HG02943 (cell line): ENCODE data around the gene LRRC1.

Experiments
- ATAC-seq: cut with Tn5 transposase; IDR thresholded peaks from one replicate; pipeline ENCODE4 v1.9.1; 2021; ENCODE audit warnings: mild to moderate bottlenecking, low read depth, moderate library complexity; ENCODE audit not compliant: unreplicated experiment

LRRC1 gene

DNA sequence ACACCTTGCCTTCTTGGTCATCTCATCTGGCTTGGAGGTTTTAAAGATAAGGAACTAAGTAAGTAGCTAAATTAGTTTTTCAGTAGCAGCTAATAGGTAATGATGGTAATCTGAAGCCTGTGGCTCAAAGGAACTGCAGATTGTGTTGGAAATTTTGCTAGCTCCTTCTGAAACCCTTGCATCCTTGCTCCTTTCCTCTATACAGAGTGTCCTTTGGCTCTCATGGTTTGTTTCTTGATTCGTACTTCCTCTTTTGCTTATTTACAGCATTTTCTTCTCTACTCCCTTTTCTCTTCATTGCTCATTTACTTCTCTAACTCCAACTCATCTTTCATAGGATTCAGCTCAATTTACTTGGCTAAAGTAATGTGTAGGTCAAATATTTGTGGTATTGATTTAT is 19.0 kb downstream of the LRRC1 start:
- ATAC-seq: no peak

- no peak for ATAC-seq
Measured at GRCh38 chr6:53814353-53814752, 19.5 kb downstream of the LRRC1 start.

DNA sequence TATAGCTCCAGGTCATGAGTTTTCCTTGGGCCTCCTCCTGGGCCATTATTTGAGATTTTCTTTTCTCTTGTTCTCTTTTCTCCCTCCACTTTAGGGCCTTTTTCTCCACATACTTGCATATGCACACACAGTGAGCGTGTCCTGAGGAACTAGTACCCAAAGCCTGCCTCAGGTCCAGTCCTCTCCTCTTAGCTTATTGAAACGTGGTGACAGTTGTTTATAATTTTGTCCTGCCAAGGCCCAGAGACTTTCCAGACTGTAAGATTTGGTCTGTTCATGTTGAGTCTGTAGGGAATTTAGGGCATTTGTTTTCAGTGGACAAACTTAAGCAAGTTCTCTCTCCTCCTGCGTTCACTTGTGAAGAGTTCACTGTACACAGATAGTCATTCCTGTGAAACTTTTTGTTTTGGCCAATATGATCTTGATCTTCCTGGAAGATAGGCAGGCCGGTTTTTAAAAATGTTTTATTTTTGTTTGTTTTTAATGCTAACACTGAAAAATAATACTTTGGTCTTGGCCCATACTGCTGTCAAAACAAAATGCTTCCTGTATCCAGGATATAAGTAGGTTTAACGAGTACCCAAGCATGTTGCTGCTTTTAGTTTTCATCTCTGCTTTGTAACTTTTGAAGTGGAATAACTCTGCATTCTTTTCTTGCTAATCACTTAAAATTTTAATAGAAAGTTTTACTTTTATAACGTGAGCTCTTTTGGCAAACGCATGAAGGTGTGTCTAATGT is 20.7 kb downstream of the LRRC1 start:
- ATAC-seq: no peak

GRCh38 chr6:53818858-53819609 is 24.2 kb downstream of the LRRC1 start:
- ATAC-seq: no peak

DNA sequence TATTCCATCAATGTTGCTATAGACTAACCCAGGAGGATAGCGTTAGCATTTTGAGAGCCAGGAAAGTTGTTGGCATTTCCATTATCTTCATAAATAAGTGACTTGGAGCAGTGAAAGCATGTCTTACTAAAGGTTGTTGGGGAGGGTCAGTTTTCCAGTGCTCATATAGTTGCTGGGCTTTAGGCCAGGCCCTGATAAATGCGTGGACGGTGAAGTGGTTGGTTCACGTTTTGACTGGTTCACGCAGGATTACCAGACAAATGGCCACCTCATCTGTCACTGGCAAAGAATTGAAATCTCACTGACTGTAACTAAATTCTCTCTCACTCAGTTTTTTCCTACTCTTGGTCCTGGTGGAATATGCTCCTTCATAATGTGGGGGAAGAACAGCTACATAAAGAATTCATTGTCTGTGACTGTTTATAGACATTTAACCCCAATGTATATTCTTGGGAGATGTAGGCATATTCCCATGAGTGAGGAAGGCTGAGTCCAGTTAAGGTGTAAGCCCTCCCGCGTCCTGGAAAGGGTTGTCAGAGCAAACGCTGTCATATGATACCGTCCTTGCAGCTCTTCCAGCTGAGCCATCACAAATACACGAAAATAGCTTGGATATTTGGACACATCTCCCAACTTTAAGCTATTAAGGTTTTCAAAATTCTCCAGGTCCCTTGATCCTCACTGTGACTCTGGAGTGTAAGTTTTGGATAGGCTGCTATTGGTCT is 27.8 kb downstream of the LRRC1 start:
- no peak for ATAC-seq

DNA sequence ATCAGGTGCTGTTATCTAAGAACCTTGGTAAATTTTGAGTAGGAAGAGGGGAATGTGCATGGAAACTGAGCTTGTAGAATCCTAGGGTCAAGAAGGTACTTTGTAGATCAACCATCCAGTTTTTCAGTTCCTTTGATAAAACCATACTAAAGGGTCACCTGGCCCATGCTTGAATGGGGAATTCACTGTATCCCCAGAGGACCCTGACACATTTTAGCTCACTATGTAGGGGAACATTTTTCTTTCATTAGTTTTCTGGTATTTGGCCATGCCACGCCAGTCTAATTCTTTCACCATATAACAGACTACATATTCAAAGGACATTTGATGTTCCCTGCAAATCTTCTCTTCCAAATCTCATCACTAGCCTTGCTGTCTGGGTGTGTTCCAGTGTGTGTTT is 29.9 kb downstream of the LRRC1 start:
- no peak for ATAC-seq

DNA sequence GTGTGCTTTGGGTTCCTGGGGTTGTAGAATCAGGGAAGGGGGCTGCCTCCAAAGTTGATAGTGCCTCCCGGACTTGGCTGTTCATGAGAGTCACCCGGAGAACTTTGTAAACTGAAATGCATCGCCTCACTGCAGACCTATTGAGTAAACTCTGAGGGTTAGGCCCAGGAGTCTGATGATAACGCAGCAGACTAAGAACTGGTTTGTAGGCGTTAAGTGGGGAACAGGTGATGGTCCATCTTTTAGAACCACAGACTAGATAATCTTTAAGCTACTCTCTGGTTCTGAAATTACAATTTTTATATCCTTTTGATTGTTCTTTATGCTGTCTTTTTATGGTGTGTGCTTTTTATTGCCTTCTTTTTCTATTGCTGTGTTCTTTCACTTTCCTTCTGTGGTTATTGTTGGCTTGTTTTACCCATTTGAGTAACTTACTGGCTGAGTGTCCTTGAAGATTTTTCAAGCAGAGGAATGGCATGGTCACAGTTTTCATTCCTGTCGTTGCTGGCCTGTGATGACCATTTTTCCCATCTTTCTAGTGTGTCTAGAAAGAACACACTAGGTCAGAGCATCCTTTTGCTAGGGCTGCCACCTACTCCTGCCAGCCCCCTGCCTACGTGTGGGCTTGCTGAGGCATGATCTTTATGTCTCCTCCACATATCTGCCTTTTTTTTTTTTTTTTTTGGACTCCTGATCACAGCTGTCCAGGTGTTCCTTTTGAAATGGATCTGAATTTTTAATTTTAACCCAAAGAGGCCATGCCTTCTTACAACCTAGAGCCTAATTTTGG is 30.9 kb downstream of the LRRC1 start:
- no peak for ATAC-seq

DNA sequence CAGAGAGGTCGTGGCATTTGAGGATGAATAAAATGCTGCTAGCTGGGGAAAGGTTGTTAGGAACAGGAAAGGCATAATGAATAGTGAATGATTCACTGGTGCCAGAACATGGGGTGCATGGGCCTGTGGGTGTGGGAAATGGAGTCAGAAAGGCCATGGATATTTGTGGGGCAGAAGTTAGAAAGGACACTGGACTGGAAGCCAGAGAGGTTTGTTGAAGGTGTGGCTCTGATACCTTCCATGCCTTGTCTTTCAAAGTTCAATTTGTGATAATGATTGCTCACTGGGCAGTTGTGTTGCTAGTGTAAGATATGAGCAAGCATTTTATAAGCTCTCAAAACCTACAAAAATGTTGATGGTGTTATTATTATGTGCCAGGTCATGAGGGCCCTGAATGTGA is 32.7 kb downstream of the LRRC1 start:
- no peak for ATAC-seq

GRCh38 chr6:53828215-53828614 is 33.4 kb downstream of the LRRC1 start:
- no peak for ATAC-seq

- ATAC-seq: no peak
Measured at GRCh38 chr6:53828966-53829697, 34.3 kb downstream of the LRRC1 start.

GRCh38 chr6:53829698-53830221 is 35.0 kb downstream of the LRRC1 start:
- ATAC-seq: no peak

DNA sequence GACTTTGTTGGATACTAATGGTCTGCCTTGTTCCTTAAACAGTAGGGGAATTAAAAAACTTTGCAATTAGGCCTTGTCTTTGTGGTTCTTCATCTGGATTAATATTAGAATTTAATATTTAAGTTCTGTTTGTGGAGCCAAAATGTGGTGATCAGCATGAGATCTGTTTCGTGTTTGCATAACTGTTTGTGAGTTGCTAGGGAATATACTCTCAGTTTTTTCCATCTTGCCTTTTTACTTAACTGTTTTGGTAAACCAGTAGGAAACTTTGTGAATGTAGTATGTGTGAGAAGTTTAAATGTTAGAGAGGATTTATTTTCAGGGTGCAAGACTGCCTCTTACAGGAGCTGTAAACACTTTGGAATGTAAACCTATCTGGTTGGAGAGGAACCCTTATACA is 35.6 kb downstream of the LRRC1 start:
- no peak for ATAC-seq

DNA sequence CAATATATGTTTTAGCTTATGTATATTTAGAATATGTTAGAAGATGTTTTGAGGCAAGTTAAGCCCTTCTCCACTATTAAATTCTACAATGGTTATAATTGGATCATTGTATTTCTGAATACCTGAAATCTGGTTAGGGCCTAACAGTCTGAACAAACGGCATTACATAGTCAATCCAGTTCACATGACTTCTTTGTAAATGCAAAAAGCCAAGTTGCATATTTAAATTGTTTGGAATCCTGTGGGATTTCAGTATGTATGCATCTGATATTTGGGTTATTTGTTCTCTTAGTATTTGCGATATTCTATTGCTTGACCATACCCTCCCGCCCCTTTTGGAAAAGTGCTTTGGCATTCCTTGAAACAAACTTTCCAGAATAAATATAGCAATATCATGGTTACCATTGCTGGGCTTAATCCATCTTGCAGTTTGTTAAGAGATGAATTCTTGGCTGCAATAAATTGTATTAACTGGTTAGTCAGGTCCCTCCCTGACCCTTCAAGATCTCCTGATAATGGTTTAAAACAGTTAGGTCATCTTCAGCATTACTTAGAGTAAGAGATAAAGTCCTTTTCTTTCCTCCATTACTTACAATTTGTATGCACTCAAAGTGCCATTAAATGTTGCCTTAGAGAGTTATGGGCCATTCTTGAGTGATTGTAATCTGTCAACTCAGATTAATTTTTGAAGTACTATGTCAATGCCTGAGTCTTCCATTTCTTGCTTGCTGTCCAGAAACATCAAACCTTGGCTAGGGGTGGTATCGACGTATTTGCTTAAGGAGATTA is 36.5 kb downstream of the LRRC1 start:
- ATAC-seq: no peak

DNA sequence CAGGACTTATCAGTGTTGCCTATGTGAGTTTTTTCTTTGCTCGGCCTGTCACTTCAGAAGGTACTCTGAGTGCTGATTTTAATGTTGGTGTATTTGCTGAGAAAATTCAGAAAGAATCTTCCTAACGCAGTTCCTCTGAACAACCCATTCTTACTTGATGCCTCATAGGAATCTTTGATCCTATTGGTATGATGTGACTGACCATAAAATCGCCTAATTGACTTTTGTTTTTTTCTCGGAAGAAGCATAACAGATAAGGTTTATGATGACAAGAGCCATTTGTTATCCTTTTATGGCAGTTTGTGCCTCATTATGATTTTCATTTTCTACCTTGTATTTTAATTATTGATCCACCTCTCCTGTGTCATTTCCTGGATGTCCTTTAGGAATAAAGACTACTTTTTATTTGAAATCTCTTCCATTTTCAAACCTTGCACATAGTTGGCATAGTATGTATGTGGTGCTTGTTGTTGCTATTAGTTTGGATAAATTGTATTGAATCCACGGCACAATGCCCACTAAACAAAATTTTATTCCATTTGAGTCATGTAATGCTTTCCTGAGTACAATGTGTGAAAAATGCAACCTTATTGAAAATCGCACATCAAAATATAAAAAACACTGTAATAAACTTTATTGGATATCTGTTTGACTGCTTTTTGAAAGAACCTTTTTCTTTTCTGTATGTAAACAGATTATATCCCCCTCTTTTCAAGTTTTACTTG is 37.3 kb downstream of the LRRC1 start:
- no peak for ATAC-seq

DNA sequence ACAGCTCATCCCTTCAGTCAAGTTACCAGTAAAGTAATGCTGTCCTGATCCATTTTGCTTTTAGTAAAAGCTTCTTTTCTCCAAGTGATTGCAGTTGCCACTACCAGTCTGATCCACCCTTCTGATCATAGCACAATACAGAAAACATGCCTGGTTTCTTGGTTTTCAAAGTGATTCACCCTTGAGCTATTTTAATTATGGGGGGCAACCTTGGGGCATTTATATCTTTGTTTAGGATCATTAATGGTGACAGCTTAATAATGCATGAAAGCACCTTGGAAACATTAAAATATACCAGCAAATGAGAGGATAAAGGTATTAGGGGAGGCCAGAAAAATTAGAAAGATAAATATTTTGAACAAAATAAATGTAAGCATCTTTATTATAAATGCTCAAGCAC is 38.4 kb downstream of the LRRC1 start:
- ATAC-seq: no peak

- ATAC-seq: no peak
Measured at GRCh38 chr6:53834132-53834531, 39.3 kb downstream of the LRRC1 start.

- ATAC-seq: no peak
Measured at GRCh38 chr6:53837865-53838769, 43.3 kb downstream of the LRRC1 start.
